ENCODE results near the gene CHMP1B. TPM values are rescaled to one million over a fixed set of nuclear protein-coding genes. Genes with fewer than 3 reads are reported as not detected.

CHMP1B gene, protein sequence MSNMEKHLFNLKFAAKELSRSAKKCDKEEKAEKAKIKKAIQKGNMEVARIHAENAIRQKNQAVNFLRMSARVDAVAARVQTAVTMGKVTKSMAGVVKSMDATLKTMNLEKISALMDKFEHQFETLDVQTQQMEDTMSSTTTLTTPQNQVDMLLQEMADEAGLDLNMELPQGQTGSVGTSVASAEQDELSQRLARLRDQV
- total RNA-seq (10 to 100 TPM; 28.8 to 40.3 (median 32.3) TPM), polyA plus RNA-seq (40.4 TPM)
- long read RNA-seq, donor 1, transcript CHMP1B-201 (1 exons, 3,054 nt), result major isoform, 29 of 29 reads
- long read RNA-seq, donor 1, partial matches to known transcripts, result 0 of 29 reads
- long read RNA-seq, donor 1, other reads (novel, unspliced or antisense), result 0 of 29 reads
- long read RNA-seq, donor 2, transcript CHMP1B-201 (1 exons, 3,054 nt), result major isoform, 10 of 10 reads
- long read RNA-seq, donor 2, partial matches to known transcripts, result 0 of 10 reads
- long read RNA-seq, donor 2, other reads (novel, unspliced or antisense), result 0 of 10 reads
- long read RNA-seq, donor 3, transcript CHMP1B-201 (1 exons, 3,054 nt), result major isoform, 84 of 84 reads
- long read RNA-seq, donor 3, partial matches to known transcripts, result 0 of 84 reads
- long read RNA-seq, donor 3, other reads (novel, unspliced or antisense), result 0 of 84 reads
- long read RNA-seq, donor 4, transcript CHMP1B-201 (1 exons, 3,054 nt), result major isoform, 29 of 29 reads
- long read RNA-seq, donor 4, partial matches to known transcripts, result 0 of 29 reads
- long read RNA-seq, donor 4, other reads (novel, unspliced or antisense), result 0 of 29 reads

DNA sequence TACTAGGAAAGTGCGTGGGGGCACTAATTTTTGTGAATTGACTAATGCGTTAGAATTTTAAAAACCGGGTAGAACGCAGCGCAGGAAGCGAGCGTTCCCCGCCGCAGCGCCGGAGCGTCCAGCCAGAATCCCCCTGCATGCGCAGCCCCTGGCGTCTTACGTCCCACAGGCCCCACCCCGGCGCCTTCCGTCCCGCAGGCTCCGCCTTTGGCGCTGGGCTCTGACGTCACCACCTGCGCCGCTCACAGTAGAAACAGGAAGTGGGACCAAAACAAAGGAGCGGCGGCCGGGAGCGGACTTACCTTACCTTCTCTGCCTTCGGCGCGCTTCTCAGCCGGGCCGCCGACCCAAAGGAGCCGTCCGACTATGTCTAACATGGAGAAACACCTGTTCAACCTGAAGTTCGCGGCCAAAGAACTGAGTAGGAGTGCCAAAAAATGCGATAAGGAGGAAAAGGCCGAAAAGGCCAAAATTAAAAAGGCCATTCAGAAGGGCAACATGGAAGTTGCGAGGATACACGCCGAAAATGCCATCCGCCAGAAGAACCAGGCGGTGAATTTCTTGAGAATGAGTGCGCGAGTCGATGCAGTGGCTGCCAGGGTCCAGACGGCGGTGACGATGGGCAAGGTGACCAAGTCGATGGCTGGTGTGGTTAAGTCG is at the start of gene CHMP1B:
Gene CHMP1B (plus strand): TSS at position 268 of the 660 bp plus-strand sequence. CDS start 99 bp downstream, at position 367.
- under 1% methylated on average over 53 of the region's 53 CpGs for WGBS
- intact Hi-C loops (cut with DNase I), result no loop called here
- Histone ChIP-seq H3K27ac (ENCODE audit: low read length) (peak within 1 kb of the TSS; percentile 97), H3K9me3 (ENCODE audit: control insufficient read depth, low read length) (no peaks in the 10 kb centered on the region), H3K27me3 (ENCODE audit: control insufficient read depth, insufficient read depth) (no peaks in the 10 kb centered on the region), H3K4me1 (ENCODE audit: control insufficient read depth, insufficient read depth, low read length) (no peaks in the 10 kb centered on the region), H3K4me3 (ENCODE audit: low read length) (peak within 1 kb of the TSS; percentile 91)
- ATAC-seq, result peak; percentile 99
- peak; percentile 99 to 100 (median 99) for DNase-seq

DNA sequence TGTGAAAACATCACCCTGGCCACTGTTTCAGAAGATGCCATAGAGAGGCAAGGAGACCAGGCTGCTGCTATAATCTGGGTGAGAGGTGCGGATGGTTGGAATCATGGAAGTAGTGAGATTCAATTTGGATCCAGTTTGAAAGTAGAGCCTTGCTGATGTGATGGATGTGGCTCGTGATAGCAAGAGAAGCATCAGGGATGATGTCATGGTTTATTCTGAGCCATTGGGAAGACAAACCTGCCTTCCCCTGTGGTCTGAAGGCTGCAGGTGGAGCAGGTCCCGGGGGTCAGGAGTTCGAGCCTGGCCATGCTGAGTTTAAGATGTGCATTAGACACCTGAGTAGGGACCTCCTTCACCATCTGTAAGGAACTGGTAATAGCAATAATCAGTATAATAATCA is 49.6 kb upstream of the CHMP1B start:
- no peaks in the 10 kb centered on the region for H3K27me3 ChIP-seq (ENCODE audit: control insufficient read depth, insufficient read depth)
- ATAC-seq (no peak), DNase-seq (no peak)
- H3K27ac ChIP-seq (ENCODE audit: low read length), result no peak overlapping the region
- H3K4me1 ChIP-seq (ENCODE audit: control insufficient read depth, insufficient read depth, low read length), result no peaks in the 10 kb centered on the region
- H3K4me3 ChIP-seq (ENCODE audit: low read length), result no peak overlapping the region
- intact Hi-C loops (cut with DNase I), result no loop called here
- WGBS, result 75% methylated on average over 4 of the region's 4 CpGs
- H3K9me3 ChIP-seq (ENCODE audit: control insufficient read depth, low read length), result no peaks in the 10 kb centered on the region

DNA sequence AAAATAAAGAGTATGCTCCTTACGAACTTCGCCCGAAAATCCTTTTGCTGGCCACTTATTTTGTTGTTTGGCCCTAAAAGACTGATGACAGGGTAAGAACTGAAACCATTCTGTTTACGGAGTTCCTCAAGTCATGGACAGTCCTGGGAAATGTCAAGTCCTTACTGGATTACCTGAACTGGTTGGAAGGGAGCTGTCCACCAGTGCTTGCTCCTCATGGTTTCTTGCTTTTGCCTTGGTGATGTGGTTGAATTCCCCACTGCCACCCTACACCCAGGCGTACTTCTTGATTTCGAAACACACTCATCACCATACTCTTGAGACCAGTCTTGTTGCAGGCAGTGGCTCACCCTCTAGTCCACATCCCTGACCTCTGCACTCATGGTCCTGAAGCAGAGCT is 49.1 kb upstream of the CHMP1B start:
- H3K27me3 ChIP-seq (ENCODE audit: control insufficient read depth, insufficient read depth), result no peaks in the 10 kb centered on the region
- intact Hi-C loops (cut with DNase I), result no loop called here
- H3K4me1 ChIP-seq (ENCODE audit: control insufficient read depth, insufficient read depth, low read length), result no peaks in the 10 kb centered on the region
- no peak overlapping the region for H3K4me3 ChIP-seq (ENCODE audit: low read length)
- no peak for ATAC-seq
- H3K27ac ChIP-seq (ENCODE audit: low read length), result no peak overlapping the region
- WGBS, result 91% methylated on average over 6 of the region's 6 CpGs
- no peak for DNase-seq
- H3K9me3 ChIP-seq (ENCODE audit: control insufficient read depth, low read length), result no peaks in the 10 kb centered on the region

DNA sequence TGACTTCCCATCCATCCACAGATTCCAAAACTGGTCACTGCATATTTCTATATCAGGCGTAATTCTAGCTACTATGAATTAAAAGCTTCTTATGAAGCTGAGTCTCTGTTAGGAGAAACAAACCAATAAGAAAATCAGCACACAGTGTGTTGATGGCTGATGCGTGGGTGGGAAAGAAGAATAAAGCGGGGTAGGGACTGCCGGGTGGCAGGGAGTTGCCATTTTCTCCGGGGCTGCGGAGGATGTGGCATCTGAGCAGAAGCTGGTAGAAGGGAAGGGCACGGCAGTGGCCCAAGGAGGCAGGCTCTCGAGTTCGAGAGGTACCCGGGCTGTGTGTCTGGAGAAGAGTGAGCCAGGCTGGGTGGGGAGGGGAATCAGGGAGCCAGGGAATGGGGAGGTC is 48.6 kb upstream of the CHMP1B start:
- DNase-seq (no peak), ATAC-seq (no peak)
- intact Hi-C loops (cut with DNase I), result no loop called here
- Histone ChIP-seq H3K4me3 (ENCODE audit: low read length) (no peak overlapping the region), H3K9me3 (ENCODE audit: control insufficient read depth, low read length) (no peaks in the 10 kb centered on the region), H3K27ac (ENCODE audit: low read length) (no peak overlapping the region), H3K4me1 (ENCODE audit: control insufficient read depth, insufficient read depth, low read length) (no peaks in the 10 kb centered on the region), H3K27me3 (ENCODE audit: control insufficient read depth, insufficient read depth) (no peaks in the 10 kb centered on the region)
- 87% methylated on average over 10 of the region's 10 CpGs for WGBS

DNA sequence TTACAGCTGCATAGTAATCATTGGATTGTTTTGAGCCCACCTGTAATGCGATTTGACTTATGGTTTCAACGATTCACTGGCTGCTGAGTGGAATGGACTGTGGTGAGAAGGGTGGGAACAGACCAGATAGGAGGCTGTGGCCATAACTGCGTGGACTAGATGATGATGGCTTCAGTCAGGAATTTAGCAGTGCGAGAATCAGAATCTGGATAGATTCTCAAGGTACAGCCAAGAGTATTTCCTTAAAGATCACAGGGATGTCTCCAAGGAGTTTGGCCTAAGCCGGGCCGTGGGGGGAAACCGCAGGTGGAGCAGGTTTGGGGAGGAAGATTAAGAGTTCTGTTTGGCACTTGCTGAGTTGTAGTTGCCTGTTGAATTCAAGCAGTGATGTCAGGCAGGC is 44.0 kb upstream of the CHMP1B start:
- no peak for ATAC-seq
- no peak overlapping the region for H3K4me3 ChIP-seq (ENCODE audit: low read length)
- no peaks in the 10 kb centered on the region for H3K4me1 ChIP-seq (ENCODE audit: control insufficient read depth, insufficient read depth, low read length)
- 84% methylated on average over 7 of the region's 7 CpGs for WGBS
- no peaks in the 10 kb centered on the region for H3K9me3 ChIP-seq (ENCODE audit: control insufficient read depth, low read length)
- H3K27me3 ChIP-seq (ENCODE audit: control insufficient read depth, insufficient read depth), result no peaks in the 10 kb centered on the region
- DNase-seq, result no peak
- intact Hi-C loops (cut with DNase I), result no loop called here
- no peak overlapping the region for H3K27ac ChIP-seq (ENCODE audit: low read length)

DNA sequence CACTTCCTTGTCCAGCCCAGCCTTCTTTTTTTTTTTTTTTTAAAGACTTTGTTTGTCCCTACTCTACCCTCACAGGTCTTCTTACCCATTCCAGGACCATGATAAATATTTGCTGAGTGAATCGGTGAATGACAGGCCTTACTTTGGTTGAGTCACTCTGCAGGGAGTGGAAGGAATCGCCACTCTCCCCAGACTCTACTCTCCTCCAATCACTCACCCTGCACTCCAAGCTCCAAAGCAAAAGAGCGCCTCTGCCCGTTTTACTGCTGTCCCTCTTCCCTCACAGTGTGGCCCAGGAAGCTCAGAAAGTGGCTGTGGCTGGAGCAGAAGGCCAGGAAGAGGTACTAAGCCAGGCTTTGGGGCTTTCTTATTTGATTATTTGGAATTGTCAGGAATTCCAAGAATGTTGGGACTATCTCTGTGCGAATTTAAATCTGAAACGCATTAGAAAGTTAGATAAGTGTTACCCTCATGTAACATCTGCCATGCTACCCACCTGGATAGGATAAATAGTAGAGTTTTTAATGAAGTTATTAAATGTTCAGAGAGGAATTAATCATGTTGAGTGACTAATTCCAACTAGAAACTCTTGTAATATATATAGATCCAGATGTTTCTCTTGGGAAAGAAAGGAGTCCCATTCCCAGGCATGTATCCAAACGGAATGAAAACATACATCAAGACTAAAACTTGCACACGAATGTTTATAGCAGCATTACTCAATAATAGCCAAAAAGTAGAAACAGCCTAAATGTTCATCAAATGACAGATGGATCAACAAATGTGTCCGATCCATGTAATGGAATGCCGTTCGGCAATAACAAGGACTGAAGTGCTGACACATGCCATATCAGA is 43.0 kb upstream of the CHMP1B start:
- ATAC-seq (no peak), DNase-seq (no peak)
- intact Hi-C loops (cut with DNase I), result no loop called here
- Histone ChIP-seq H3K27me3 (ENCODE audit: control insufficient read depth, insufficient read depth) (no peaks in the 10 kb centered on the region), H3K27ac (ENCODE audit: low read length) (no peak overlapping the region), H3K9me3 (ENCODE audit: control insufficient read depth, low read length) (no peaks in the 10 kb centered on the region), H3K4me1 (ENCODE audit: control insufficient read depth, insufficient read depth, low read length) (no peaks in the 10 kb centered on the region), H3K4me3 (ENCODE audit: low read length) (no peak overlapping the region)
- WGBS, result 64% methylated on average over 11 of the region's 11 CpGs

DNA sequence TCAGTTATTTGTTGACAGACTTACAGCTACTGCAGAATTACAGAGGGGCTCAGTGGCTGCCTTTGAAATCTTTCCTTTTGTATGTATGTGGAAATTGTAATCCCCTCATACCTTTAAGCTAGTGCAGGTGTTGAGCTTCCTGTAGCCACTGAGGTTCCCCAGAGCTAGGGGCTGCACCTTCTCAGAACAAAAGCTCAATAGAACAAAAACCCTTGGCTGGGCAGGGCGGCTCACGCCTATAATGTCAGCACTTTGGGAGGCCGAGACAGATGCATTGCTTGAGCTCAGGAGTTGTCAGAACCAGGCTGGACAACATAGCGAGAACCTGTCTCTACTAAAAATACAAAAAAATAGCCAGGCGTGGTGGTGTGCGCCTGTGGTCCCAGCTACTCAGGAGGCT is 41.3 kb upstream of the CHMP1B start:
- Histone ChIP-seq H3K4me3 (ENCODE audit: low read length) (no peak overlapping the region), H3K27ac (ENCODE audit: low read length) (no peak overlapping the region), H3K9me3 (ENCODE audit: control insufficient read depth, low read length) (no peaks in the 10 kb centered on the region), H3K4me1 (ENCODE audit: control insufficient read depth, insufficient read depth, low read length) (no peaks in the 10 kb centered on the region), H3K27me3 (ENCODE audit: control insufficient read depth, insufficient read depth) (no peaks in the 10 kb centered on the region)
- ATAC-seq (no peak), DNase-seq (no peak)
- 93% methylated on average over 6 of the region's 6 CpGs for WGBS
- intact Hi-C loops (cut with DNase I), result no loop called here

DNA sequence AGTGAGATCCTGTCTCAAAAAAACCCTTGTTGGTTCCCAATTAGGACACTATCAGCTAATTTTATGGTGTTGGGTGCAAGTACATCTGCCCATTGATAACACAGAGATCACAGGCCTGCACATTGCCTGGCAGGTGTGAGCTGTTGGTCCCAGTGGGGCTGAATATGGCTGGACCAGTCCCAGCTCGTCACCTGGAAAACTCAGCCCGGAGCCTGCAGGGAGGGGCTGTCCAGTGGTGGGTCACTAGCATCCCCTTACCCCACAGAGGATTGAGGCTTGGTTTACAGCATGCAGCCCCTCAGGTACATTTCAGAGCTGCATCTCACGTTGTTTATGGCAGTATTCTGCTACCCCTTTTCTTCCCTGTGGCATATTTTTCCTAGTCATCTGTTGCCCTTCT is 40.8 kb upstream of the CHMP1B start:
- DNase-seq, result no peak
- intact Hi-C loops (cut with DNase I), result no loop called here
- WGBS, result 87% methylated on average over 3 of the region's 3 CpGs

DNA sequence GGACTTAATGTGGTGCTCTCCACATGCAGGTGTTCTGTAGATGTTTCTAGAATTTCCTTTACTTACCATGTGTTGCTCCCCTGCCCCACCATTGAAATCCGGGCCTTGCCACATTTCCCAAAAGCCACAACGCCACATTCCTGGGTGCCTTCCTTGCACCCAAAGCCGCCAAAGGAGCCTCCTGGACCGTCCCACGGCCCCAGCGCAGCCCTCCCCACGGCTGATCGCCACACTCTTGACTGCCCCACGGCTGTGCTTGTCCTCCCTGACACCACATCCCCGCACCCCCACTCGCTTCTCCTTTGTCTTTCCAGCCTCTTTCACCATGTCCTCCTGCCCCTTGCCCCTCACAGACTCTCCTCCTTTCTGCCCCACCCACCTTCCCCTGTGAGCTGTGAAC is 40.2 kb upstream of the CHMP1B start:
- peak in 1 of 2 donors; percentile 40 for ATAC-seq

More for the DNA sequence above, 40.8 kb upstream of the CHMP1B start:
- ATAC-seq, result no peak
- H3K4me3 ChIP-seq (ENCODE audit: low read length), result no peak overlapping the region
- no peak overlapping the region for H3K27ac ChIP-seq (ENCODE audit: low read length)
- H3K9me3 ChIP-seq (ENCODE audit: control insufficient read depth, low read length), result no peaks in the 10 kb centered on the region
- H3K4me1 ChIP-seq (ENCODE audit: control insufficient read depth, insufficient read depth, low read length), result no peaks in the 10 kb centered on the region
- H3K27me3 ChIP-seq (ENCODE audit: control insufficient read depth, insufficient read depth), result no peaks in the 10 kb centered on the region

DNA sequence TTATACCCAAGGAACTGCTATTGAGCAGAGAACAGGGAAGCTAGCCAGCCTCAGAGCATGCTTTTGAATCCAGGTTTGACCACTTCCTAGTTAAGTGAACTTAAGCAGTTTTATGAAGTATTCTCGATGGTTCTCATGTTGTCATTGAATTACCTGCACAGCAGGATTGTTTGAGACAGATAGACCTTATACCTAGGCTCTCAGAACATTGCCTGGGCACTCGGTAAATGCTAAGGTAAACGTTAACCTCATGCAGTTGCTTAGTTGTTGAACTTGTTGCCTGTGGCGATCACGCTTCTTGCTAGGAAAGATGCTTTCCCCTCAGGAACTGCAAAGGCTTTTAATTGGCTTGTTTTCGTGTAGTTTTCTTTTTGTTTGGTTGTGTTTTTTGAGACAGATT is 34.0 kb upstream of the CHMP1B start:
- DNase-seq (no peak), ATAC-seq (no peak)
- no peak overlapping the region for H3K4me3 ChIP-seq (ENCODE audit: low read length)
- WGBS, result 83% methylated on average over 6 of the region's 6 CpGs
- H3K27ac ChIP-seq (ENCODE audit: low read length), result no peak overlapping the region
- no peaks in the 10 kb centered on the region for H3K9me3 ChIP-seq (ENCODE audit: control insufficient read depth, low read length)
- no peaks in the 10 kb centered on the region for H3K27me3 ChIP-seq (ENCODE audit: control insufficient read depth, insufficient read depth)
- intact Hi-C loops (cut with DNase I), result no loop called here
- H3K4me1 ChIP-seq (ENCODE audit: control insufficient read depth, insufficient read depth, low read length), result no peaks in the 10 kb centered on the region

More for the DNA sequence above, 40.2 kb upstream of the CHMP1B start:
- DNase-seq, result no peak
- Histone ChIP-seq H3K27me3 (ENCODE audit: control insufficient read depth, insufficient read depth) (no peaks in the 10 kb centered on the region), H3K4me3 (ENCODE audit: low read length) (no peak overlapping the region), H3K27ac (ENCODE audit: low read length) (no peak overlapping the region), H3K4me1 (ENCODE audit: control insufficient read depth, insufficient read depth, low read length) (no peaks in the 10 kb centered on the region), H3K9me3 (ENCODE audit: control insufficient read depth, low read length) (no peaks in the 10 kb centered on the region)
- 91% methylated on average over 11 of the region's 11 CpGs for WGBS
- intact Hi-C loops (cut with DNase I), result no loop called here

Measured in right cardiac atrium (tissue), 5 donors.